Ectodermal cell (in vitro differentiated cells): ENCODE data around the gene TBPL1. TPM values are rescaled to one million over a fixed set of nuclear protein-coding genes. Genes with fewer than 3 reads are reported as not detected.

Source experiments
- H3K27ac ChIP-seq: 2 replicates; pipeline ENCODE4 v1.7.0; 2013; ENCODE audit warnings: mild to moderate bottlenecking, low read depth, low read length; ENCODE audit not compliant: insufficient read depth, poor library complexity, severe bottlenecking
- H3K27me3 ChIP-seq: 2 replicates; pipeline ENCODE4 v1.7.0; 2013; ENCODE audit warnings: mild to moderate bottlenecking, low read length; ENCODE audit not compliant: insufficient read depth, control insufficient read depth, poor library complexity, severe bottlenecking
- H3K36me3 ChIP-seq: one replicate; pipeline ENCODE4 v1.7.0; 2013; ENCODE audit warnings: low read length; ENCODE audit not compliant: control insufficient read depth, insufficient read depth
- H3K4me1 ChIP-seq: one replicate; pipeline ENCODE4 v1.7.0; 2013; ENCODE audit warnings: low read length; ENCODE audit not compliant: control insufficient read depth, insufficient read depth
- H3K4me3 ChIP-seq: 2 replicates; pipeline ENCODE4 v1.7.0; 2013; ENCODE audit warnings: low read depth, low read length, control low read depth; ENCODE audit not compliant: insufficient read depth
- H3K9me3 ChIP-seq: 2 replicates; pipeline ENCODE4 v1.7.0; 2013; ENCODE audit warnings: mild to moderate bottlenecking, low read length, moderate library complexity; ENCODE audit not compliant: control insufficient read depth
- whole genome bisulfite sequencing, 2 experiments: methylation state at CpG; one replicate each; pipeline ENCODE4 v1.1.7; 2013; ENCODE audit warnings: missing lambda C conversion rate in 2 of 2; 5-methylcytosine and 5-hydroxymethylcytosine counted together
- polyA plus RNA-seq, 4 experiments: library from polyadenylated mRNA; stranded (reverse); fragments of 50-300 nt; gene quantifications; one replicate each; pipeline ENCODE4 v1.2.3, GENCODE V29; 2013

Gene TBPL1
- 89.1 TPM for polyA plus RNA-seq (2013, experiment 1 of 4)
- polyA plus RNA-seq (2013, experiment 2 of 4) = 88.2 TPM
- 76.9 TPM for polyA plus RNA-seq (2013, experiment 3 of 4)
- 89.4 TPM for polyA plus RNA-seq (2013, experiment 4 of 4)

DNA sequence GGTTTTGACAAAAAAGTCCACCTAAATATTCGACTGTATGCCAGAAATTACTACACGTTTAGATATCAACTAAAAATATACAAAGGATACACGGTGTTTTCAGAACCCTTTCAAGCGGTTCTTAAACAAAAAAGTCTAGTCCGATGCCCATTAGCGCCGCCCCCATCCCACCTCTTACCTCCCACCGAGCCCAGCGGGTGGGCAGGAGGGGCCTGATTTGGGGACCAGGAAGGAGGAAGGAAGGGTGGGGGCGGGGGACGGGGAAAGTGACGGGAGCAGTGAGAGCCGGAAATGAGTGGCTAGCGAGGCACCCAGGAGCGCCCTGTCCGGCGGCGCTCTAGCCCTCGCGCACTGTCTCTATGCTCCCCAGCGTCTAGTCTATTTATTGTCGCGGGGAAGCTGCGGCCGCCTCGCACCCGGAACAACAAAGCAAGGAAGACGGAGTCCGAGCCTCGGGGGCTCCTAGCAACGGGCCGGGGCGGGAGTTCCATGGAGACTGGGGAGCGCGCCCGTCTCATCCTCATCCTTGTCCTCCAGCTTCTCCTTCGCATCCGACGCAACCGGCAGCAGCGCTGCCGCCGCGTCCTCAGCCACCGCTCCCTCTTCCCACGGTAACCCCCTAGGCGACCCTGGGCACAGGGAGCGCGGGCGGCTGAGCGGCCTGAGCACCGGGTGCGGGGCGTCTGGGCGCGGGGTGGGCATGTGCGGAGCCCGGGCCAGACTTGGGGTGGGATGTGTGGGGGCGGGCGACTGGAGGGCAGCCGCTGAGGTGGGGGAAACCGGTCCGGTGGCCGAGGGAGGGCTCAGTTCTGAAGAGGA, at the start of gene TBPL1:
TBPL1 (plus strand) TSS at position 410 of the 819 bp plus-strand sequence. CDS start 26,902 bp downstream, outside the sequence.
- Histone ChIP-seq H3K4me3 (peak within 1 kb of the TSS; percentile 87), H3K36me3 (no peaks in the 10 kb centered on the region), H3K27me3 (peaks cover 15% of the 10 kb centered on the region), H3K9me3 (no peaks in the 10 kb centered on the region), H3K27ac (peak within 1 kb of the TSS; percentile 83), H3K4me1 (peaks cover 16% of the 10 kb centered on the region)
- 0% methylated on average over 64 of the region's 64 CpGs for WGBS, 2 experiments

DNA sequence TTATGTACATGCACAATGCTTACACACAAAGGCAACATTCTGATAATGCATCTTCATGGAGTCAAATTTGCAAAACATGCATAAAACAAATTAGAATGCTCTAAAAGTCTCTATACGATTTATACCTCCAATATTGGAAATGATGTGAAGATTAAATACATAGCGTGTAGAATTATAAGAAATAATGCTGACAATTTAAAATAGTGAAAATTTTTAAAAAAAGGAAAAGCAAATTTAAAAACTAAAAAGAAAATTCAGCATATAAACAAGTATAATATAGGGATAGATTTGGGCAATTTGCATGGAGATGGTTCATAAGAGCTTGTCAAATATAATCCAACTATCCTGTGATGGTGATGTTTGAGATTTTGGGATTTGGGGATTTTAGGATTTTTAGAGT, 49.2 kb upstream of the TBPL1 start:
- Histone ChIP-seq H3K4me3 (no peak overlapping the region), H3K36me3 (no peaks in the 10 kb centered on the region), H3K9me3 (no peaks in the 10 kb centered on the region), H3K4me1 (no peaks in the 10 kb centered on the region), H3K27me3 (peaks cover 1% of the 10 kb centered on the region), H3K27ac (no peak overlapping the region)
- whole genome bisulfite sequencing, 2 experiments = 90% methylated on average over 2 of the region's 2 CpGs; no CpG with 5 or more reads in 1 of the 2 experiments

DNA sequence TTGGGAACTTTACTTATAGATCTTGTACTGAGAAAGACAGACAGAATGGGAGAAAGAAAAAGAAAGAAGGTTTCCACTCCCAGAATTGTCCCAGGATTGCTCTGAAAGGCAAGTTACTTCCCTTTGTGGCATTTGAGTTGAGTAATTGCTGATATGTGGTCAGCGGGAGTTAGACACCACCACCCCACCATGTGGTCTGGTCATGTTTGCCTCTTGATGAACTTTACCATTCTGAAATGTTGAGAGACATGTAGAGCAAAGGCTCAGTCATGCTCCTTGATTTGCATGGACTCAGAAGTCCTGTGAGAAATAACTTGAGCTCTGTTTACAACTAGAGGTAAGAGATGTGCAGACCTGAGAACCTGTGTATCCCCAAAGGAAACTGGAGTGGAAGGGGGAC, 47.0 kb upstream of the TBPL1 start:
- WGBS, 2 experiments = 89 to 93% methylated on average over 1 of the region's 1 CpG
- H3K36me3 ChIP-seq = no peaks in the 10 kb centered on the region
- no peaks in the 10 kb centered on the region for H3K4me1 ChIP-seq
- no peaks in the 10 kb centered on the region for H3K27me3 ChIP-seq
- no peak overlapping the region for H3K27ac ChIP-seq
- no peak overlapping the region for H3K4me3 ChIP-seq
- H3K9me3 ChIP-seq = no peaks in the 10 kb centered on the region

DNA sequence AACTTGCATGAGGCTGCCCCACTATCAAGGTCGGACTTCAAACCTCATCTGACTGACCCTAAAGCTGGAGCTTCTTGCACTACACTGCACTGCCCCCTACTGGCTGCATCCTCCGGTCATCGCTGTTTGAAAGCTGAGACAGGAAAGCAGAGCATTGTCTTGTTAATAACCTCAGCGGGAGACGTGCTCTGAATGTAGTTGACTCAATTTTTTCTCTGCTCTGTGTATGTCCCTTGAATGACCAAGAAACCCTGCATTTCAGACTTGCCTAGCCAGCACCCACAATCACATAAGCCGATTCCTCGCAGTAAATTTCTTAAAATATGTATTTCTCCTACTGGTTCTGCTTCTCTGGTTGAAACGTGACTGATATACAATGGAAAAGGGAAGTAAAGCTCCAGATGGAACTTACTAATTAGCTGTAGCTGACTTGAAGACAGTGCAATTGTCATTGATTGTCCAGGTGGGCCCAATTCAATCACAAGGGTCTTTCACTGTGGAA, 36.3 kb upstream of the TBPL1 start:
- 2 to 6% methylated on average over 8 of the region's 8 CpGs for WGBS, 2 experiments
- H3K9me3 ChIP-seq = no peaks in the 10 kb centered on the region
- H3K27ac ChIP-seq = no peak overlapping the region
- H3K27me3 ChIP-seq = no peaks in the 10 kb centered on the region
- H3K36me3 ChIP-seq = no peaks in the 10 kb centered on the region
- no peak overlapping the region for H3K4me3 ChIP-seq
- peaks cover 6% of the 10 kb centered on the region for H3K4me1 ChIP-seq

DNA sequence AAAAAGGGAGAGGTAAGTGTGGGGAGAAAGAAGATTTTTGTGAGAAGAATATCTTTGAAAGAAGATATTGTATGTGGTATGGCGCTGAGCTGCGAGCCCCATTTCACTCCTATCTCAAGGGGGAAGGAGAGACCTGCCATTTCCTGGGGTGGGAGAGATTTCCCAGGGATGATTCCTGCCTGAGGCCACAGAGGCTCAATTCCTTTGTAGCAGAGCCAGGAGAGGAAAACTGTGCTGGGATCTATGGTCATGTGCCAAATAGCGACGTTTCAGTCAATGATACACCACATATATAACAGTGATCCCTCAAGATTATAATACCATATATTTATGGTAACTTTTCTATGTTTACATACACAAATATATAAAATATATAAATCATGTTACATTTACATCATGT, 35.2 kb upstream of the TBPL1 start:
- H3K36me3 ChIP-seq = no peaks in the 10 kb centered on the region
- H3K9me3 ChIP-seq = no peaks in the 10 kb centered on the region
- no peak overlapping the region for H3K27ac ChIP-seq
- peaks cover 6% of the 10 kb centered on the region for H3K4me1 ChIP-seq
- no peaks in the 10 kb centered on the region for H3K27me3 ChIP-seq
- WGBS, 2 experiments = 88 to 92% methylated on average over 2 to 4 of the region's 4 CpGs
- no peak overlapping the region for H3K4me3 ChIP-seq

DNA sequence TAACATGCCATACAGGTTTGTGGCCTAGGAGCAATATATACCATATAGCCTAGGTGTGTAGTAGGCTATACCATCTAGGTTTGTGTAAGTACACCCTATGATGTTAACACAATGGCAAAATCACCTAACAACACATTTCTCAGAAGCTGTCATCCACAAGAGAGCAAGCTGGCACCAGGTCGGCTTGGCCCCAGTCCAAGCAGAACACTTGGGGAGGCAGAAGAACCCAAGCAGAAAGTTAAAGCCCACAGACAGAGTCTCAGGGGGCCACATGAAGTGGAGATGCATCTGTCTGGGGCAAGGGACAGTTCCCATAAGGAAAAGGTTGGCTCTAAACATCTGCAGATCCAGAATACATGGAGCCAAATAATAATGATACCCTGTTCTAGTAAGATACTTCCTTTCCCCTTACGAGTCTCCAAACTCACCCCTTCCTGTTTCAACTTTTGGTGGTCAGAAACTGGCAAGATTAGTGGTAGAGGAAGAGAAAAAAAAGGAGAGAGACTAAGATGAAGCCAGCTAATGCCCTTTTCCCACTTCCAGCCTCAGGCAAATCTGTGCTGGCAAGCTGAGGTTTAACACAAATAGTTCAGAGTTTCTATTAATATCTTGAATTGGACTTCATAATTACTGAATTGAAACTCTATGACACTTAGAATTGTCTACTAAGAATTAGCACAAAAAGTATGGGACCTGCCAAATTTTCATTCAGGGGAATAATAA, 34.7 kb upstream of the TBPL1 start:
- 82 to 88% methylated on average over 1 to 2 of the region's 2 CpGs for WGBS, 2 experiments
- Histone ChIP-seq H3K4me3 (no peak overlapping the region), H3K9me3 (no peaks in the 10 kb centered on the region), H3K27ac (no peak overlapping the region), H3K36me3 (no peaks in the 10 kb centered on the region), H3K27me3 (no peaks in the 10 kb centered on the region), H3K4me1 (peaks cover 6% of the 10 kb centered on the region)

DNA sequence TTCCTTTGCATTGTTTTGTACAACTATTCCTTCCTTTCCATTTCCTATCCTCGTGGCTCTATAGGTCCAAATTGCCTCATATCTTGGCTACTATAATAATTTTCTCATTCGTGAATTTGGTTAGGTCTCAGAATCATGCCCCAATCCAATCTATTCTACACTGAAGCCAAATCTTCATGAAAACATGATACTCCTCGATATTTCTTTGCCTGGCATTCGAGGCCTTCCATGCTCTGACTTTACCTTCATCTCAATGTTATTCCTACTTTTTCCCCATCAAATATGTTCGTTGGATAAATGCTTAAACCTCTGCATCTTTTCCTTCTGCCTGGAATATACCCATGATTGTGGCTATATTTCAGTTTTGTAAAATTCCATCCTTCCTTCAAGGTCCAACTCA, 33.7 kb upstream of the TBPL1 start:
- no peaks in the 10 kb centered on the region for H3K36me3 ChIP-seq

DNA sequence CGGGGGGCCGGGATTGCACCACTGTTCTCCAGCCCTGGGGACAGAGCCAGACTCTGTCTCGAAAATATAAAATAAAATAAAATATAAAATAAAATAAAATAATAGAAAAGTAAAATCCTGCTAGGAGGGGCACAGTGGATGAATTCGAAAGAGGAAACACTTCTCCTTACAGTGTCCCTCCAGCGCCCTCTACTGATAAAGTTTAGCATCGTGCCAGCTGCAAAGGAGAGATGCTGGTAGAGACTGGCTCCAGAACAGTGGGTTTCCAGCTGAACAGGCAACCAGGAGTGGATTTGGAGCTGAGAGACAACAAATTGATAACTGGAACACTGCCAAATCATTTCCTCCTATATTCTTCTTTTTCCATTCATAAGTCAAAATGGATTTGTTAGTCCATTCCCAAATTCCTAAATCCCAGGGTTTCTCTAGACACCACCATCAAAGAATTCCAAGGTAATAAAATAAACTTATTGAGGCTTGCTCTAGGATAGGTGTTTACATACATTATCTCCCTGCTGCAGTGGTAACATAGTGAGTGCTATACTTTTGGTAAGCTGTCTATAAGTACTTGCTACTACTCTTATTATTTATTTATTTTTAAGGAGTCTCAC, 31.7 kb upstream of the TBPL1 start:
- Histone ChIP-seq H3K36me3 (no peaks in the 10 kb centered on the region), H3K27ac (no peak overlapping the region), H3K27me3 (no peaks in the 10 kb centered on the region), H3K9me3 (no peaks in the 10 kb centered on the region), H3K4me3 (no peak overlapping the region), H3K4me1 (peaks cover 9% of the 10 kb centered on the region)
- 39 to 43% methylated on average over 5 of the region's 6 CpGs for WGBS, 2 experiments

More for the DNA sequence above, 33.7 kb upstream of the TBPL1 start:
- Histone ChIP-seq H3K27ac (no peak overlapping the region), H3K4me1 (peaks cover 9% of the 10 kb centered on the region), H3K27me3 (no peaks in the 10 kb centered on the region), H3K4me3 (no peak overlapping the region), H3K9me3 (no peaks in the 10 kb centered on the region)
- 89 to 96% methylated on average over 5 of the region's 5 CpGs for WGBS, 2 experiments

DNA sequence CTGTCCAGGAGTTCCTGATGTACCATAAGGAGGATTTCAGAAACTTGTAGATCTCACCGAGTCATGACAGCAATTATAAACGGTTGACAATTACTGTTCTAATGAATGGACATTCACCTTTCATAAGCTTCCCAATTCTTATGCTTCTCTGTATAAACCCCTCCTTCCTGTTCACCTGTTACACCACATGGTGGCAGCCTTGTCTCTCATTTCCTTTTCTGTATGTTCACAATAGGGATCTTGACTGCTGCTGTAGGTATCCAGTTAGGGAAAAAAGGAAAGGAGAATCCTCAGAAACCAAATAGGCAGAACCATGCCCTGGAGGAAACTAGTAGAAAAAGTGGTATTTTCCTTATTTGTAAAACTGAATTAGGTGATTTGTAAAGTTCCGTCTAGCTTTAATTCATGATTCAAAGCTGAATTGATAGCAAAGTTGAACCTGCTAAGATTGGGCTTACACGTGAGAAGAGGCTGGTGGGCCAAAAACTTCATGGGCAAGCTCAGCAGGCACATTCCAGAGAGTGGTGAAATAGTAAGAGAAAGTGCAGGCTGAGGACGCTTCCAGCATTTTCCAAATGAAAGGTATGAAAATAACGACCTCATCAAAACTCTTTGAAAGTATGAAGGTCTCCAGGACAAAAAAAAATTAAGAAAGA, 29.0 kb upstream of the TBPL1 start:
- H3K27me3 ChIP-seq = no peaks in the 10 kb centered on the region
- 16 to 20% methylated on average over 6 of the region's 6 CpGs for WGBS, 2 experiments

More for the DNA sequence above, 29.0 kb upstream of the TBPL1 start:
- no peak overlapping the region for H3K4me3 ChIP-seq
- no peaks in the 10 kb centered on the region for H3K36me3 ChIP-seq
- no peak overlapping the region for H3K27ac ChIP-seq
- no peaks in the 10 kb centered on the region for H3K9me3 ChIP-seq
- H3K4me1 ChIP-seq = peaks cover 3% of the 10 kb centered on the region
